ENCODE data around the gene RBM23.

Gene RBM23

GRCh38 chr14:22896760-22897159 lies 22.2 kb downstream of the RBM23 start:
- H3K9ac ChIP-seq (ENCODE audit: low read length): no peak overlapping the region

GRCh38 chr14:22896356-22896755 lies 22.6 kb downstream of the RBM23 start:
- Histone ChIP-seq H2AFZ (ENCODE audit: low read length) (no peak overlapping the region), H3K9ac (ENCODE audit: low read length) (no peak overlapping the region), H3K4me2 (ENCODE audit: low read length) (no peak overlapping the region), H4K20me1 (ENCODE audit: insufficient read depth, low read length) (no peaks in the 10 kb centered on the region), H3K36me3 (ENCODE audit: insufficient read depth, low read length) (peaks cover 35% of the 10 kb centered on the region), H3K9me3 (ENCODE audit: low read length) (no peaks in the 10 kb centered on the region), H3K79me2 (ENCODE audit: insufficient read depth, low read length) (no peaks in the 10 kb centered on the region), H3F3A (ENCODE audit: insufficient read depth, low read length) (no peaks in the 10 kb centered on the region), H3K27ac (ENCODE audit: low read depth, low read length, poor library complexity, severe bottlenecking) (no peak overlapping the region), H3K4me3 (ENCODE audit: low read depth, low read length, poor library complexity, severe bottlenecking) (no peak overlapping the region), H3K4me1 (ENCODE audit: insufficient read depth, low read length, severe bottlenecking) (no peaks in the 10 kb centered on the region), H3K27me3 (ENCODE audit: insufficient read depth, low read length) (no peaks in the 10 kb centered on the region), H3K9me2 (ENCODE audit: low read depth, low read length) (no peaks in the 10 kb centered on the region)
- TF ChIP-seq EZH2 (IDR thresholded peaks at IDR 0.05; ENCODE audit: borderline replicate concordance, low read length): no peak
- no peak for TF ChIP-seq CTCF (IDR thresholded peaks at IDR 0.05; ENCODE audit: low read length)

More at GRCh38 chr14:22896760-22897159, 22.2 kb downstream of the RBM23 start:
- Histone ChIP-seq H3K27me3 (ENCODE audit: insufficient read depth, low read length) (no peaks in the 10 kb centered on the region), H3K4me1 (ENCODE audit: insufficient read depth, low read length, severe bottlenecking) (no peaks in the 10 kb centered on the region), H3K79me2 (ENCODE audit: insufficient read depth, low read length) (no peaks in the 10 kb centered on the region), H2AFZ (ENCODE audit: low read length) (no peak overlapping the region), H3K4me3 (ENCODE audit: low read depth, low read length, poor library complexity, severe bottlenecking) (no peak overlapping the region), H3K9me3 (ENCODE audit: low read length) (no peaks in the 10 kb centered on the region), H3K27ac (ENCODE audit: low read depth, low read length, poor library complexity, severe bottlenecking) (no peak overlapping the region), H3K4me2 (ENCODE audit: low read length) (no peak overlapping the region), H4K20me1 (ENCODE audit: insufficient read depth, low read length) (no peaks in the 10 kb centered on the region), H3K9me2 (ENCODE audit: low read depth, low read length) (no peaks in the 10 kb centered on the region), H3K36me3 (ENCODE audit: insufficient read depth, low read length) (peaks cover 39% of the 10 kb centered on the region), H3F3A (ENCODE audit: insufficient read depth, low read length) (no peaks in the 10 kb centered on the region)
- TF ChIP-seq CTCF (IDR thresholded peaks at IDR 0.05; ENCODE audit: low read length): no peak
- TF ChIP-seq EZH2 (IDR thresholded peaks at IDR 0.05; ENCODE audit: borderline replicate concordance, low read length): no peak

GRCh38 chr14:22895402-22895801 lies 23.5 kb downstream of the RBM23 start:
- Histone ChIP-seq H4K20me1 (ENCODE audit: insufficient read depth, low read length) (no peaks in the 10 kb centered on the region), H3K9ac (ENCODE audit: low read length) (no peak overlapping the region), H3K27me3 (ENCODE audit: insufficient read depth, low read length) (no peaks in the 10 kb centered on the region), H3K36me3 (ENCODE audit: insufficient read depth, low read length) (peaks cover 27% of the 10 kb centered on the region; the same call in 1 of the 2 replicates), H3K4me1 (ENCODE audit: insufficient read depth, low read length, severe bottlenecking) (no peaks in the 10 kb centered on the region), H3K9me2 (ENCODE audit: low read depth, low read length) (no peaks in the 10 kb centered on the region), H3K4me2 (ENCODE audit: low read length) (no peak overlapping the region), H2AFZ (ENCODE audit: low read length) (no peak overlapping the region), H3K79me2 (ENCODE audit: insufficient read depth, low read length) (no peaks in the 10 kb centered on the region), H3K27ac (ENCODE audit: low read depth, low read length, poor library complexity, severe bottlenecking) (no peak overlapping the region), H3K9me3 (ENCODE audit: low read length) (no peaks in the 10 kb centered on the region), H3K4me3 (ENCODE audit: low read depth, low read length, poor library complexity, severe bottlenecking) (no peak overlapping the region), H3F3A (ENCODE audit: insufficient read depth, low read length) (no peaks in the 10 kb centered on the region)
- TF ChIP-seq CTCF (IDR thresholded peaks at IDR 0.05; ENCODE audit: low read length) (no peak), EZH2 (IDR thresholded peaks at IDR 0.05; ENCODE audit: borderline replicate concordance, low read length) (no peak)
